Tongue (tissue), 2 donors: ENCODE results near the gene CSF3. TPM values are rescaled to one million over a fixed set of nuclear protein-coding genes. Genes with fewer than 3 reads are reported as not detected.
"Not testable (repeated sequence)": the region's sequence is repeated elsewhere in the genome, so short reads cannot be mapped to it uniquely, and the experiment has no call there.

Experiments
- DNase-seq: peaks from one replicate; pipeline ENCODE4 v3.0.0-alpha.2; 2015
- total RNA-seq: library from RNA; depleted of rRNA; stranded (reverse); fragments of >200 nt; gene quantifications from one replicate; pipeline ENCODE4 v1.2.3, GENCODE V29; 2014

The CSF3 gene
- total RNA-seq, 1 donor from 2014 or later: not detected

- DNase-seq: no peak
Measured at GRCh38 chr17:39997543-39997942, 17.7 kb upstream of the CSF3 start.

DNA sequence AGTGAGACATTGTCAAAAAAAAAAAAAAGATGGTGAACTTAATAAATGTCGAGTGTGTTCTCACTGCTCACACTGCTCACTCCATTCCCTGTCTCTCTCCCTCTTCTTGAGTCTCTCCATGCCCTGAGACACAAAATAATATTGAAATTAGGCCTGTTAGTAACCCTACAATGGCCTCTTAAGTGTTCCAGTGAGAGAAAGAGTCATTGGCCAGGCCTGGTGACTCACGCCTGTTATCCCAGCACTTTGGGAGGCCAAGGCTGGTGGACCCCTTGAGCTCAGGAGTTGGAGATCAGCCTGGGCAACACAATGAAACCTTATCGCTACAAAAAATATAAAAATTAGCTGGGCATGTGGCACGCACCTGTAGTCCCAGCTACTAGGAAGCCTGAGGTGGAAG, 16.2 kb upstream of the CSF3 start:
- no peak for DNase-seq

DNA sequence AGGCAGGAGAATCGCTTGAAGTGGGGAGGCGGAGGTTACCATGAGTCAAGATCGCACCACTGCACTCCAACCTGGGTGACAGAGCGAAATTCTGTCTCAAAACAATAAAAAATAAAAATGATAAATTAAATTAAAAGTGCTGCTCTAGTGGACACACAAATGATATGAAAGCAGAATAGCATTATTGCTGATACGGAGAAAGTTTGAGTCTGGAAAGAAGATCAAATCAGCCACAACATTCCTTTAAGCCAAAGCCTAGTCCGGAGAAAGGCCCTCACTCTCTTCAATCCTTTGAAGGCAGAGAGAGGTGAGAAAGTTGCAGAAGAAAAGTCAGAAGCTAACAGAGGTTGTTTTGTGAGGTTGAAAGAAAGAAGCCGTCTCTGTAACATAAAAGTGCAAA, 15.1 kb upstream of the CSF3 start:
- DNase-seq: no peak

DNA sequence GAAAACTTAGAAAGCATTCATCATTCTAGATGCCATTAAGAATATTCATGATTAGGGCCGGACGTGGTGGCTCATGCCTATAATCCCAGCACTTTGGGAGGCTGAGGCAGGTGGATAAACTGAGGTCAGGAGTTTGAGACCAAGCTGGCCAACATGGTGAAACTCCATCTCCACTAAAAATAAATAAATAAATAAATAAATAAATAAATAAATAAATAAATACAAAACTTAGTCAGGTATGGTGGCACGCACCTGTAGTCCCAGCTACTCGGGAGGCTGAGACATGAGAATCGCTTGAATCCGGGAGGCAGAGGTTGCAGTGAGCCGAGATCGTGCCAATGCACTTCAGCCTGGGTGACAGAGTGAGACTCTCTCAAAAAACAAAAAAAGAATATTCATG, 13.9 kb upstream of the CSF3 start:
- not testable (repeated sequence) for DNase-seq

DNA sequence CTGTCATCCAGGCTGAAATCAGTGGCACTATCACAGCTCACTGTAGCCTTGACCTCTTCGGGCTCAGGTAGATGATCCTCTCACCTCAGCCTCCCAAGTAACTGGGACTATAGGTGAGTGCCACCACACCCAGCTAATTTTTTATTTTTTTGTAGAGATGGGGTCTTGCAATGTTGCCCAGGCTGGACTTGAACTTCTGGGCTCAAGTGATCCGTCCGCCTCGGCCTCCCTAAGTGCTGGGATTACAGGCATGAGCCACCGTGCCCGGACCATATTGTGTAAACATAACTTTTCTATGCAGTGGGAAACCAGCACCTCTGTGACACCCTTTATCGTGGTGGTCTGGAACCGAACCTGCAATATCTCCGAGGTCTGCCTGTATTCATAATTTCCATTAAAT, 11.2 kb upstream of the CSF3 start:
- no peak for DNase-seq

- DNase-seq: no peak
Measured at GRCh38 chr17:40004712-40005111, 10.5 kb upstream of the CSF3 start.

- no peak for DNase-seq
Measured at GRCh38 chr17:40005520-40005919, 9.7 kb upstream of the CSF3 start.

- not testable (repeated sequence) for DNase-seq
Measured at GRCh38 chr17:40010946-40011500, 4.2 kb upstream of the CSF3 start.

- DNase-seq: not testable (repeated sequence)
Measured at GRCh38 chr17:40012017-40012647, 3.1 kb upstream of the CSF3 start.

- no peak for DNase-seq
Measured at GRCh38 chr17:40014375-40014980, 762 bp upstream of the CSF3 start.

DNA sequence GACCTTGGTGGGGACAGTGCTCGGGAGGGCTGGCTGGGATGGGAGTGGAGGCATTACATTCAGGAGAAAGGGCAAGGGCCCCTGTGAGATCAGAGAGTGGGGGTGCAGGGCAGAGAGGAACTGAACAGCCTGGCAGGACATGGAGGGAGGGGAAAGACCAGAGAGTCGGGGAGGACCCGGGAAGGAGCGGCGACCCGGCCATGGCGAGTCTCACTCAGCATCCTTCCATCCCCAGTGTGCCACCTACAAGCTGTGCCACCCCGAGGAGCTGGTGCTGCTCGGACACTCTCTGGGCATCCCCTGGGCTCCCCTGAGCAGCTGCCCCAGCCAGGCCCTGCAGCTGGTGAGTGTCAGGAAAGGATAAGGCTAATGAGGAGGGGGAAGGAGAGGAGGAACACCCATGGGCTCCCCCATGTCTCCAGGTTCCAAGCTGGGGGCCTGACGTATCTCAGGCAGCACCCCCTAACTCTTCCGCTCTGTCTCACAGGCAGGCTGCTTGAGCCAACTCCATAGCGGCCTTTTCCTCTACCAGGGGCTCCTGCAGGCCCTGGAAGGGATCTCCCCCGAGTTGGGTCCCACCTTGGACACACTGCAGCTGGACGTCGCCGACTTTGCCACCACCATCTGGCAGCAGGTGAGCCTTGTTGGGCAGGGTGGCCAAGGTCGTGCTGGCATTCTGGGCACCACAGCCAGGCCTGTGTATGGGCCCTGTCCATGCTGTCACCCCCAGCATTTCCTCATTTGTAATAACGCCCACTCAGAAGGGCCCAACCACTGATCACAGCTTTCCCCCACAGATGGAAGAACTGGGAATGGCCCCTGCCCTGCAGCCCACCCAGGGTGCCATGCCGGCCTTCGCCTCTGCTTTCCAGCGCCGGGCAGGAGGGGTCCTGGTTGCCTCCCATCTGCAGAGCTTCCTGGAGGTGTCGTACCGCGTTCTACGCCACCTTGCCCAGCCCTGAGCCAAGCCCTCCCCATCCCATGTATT, 1.1 kb downstream of the CSF3 start:
- DNase-seq: no peak

- DNase-seq: peak; percentile 22
Measured at GRCh38 chr17:40017422-40018080, 2.3 kb downstream of the CSF3 start.

- DNase-seq: peak; percentile 94
Measured at GRCh38 chr17:40018211-40019121, 3.2 kb downstream of the CSF3 start.

GRCh38 chr17:40019140-40019991, 4.1 kb downstream of the CSF3 start:
- peak; percentile 23 for DNase-seq

GRCh38 chr17:40020146-40020545, 4.9 kb downstream of the CSF3 start:
- DNase-seq: no peak

- peak; percentile 84 for DNase-seq
Measured at GRCh38 chr17:40021451-40021971, 6.3 kb downstream of the CSF3 start.

DNA sequence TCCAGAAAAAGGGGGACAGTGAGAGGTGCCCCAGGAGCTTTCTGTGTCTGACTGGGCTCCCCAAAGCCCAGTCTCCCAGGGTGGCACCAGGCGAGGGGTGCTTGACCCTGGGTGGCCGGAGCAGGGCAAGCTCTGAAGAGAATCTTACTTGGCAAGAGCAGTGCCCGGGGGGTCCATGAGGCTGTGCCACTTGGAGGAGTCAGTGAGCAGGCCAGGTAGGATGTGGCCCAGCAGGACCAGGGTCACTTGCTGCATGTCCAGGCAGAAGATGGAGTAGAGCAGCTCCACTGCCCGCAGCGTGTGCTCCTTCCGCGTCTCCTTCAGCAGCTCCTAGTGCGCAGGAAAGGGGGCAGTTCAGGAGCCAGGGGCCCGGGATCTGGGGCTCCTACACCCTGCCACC, 7.3 kb downstream of the CSF3 start:
- DNase-seq: no peak

DNA sequence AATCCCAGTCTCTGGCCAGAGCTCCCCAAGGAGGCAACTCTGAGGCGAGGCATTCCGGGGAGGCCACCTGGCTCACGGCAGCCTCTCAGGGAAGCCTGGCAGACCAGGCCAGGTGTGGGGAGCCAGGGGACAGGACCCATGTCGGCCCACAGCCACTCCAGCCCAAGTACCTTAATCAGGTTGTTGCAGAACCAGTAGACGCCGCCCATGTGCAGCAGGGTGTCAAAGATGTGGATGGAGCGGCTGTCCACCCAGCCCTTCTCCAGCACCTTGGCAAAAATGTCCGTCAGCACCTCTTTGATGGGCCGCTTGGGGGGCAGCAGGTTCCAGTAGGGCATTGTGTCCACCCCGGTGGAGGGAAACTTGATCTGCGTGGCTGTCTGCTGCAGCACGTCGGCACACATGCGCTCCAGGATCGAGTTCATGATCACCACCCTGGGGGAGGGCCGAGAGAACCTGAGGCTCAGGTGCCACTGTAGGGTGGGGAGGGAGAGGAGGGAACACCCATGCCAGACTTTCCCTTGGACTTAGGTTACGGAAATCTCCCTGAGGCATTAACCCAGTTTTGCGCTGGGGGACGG, 7.8 kb downstream of the CSF3 start:
- peak; percentile 44 for DNase-seq

- DNase-seq: peak; percentile 49
Measured at GRCh38 chr17:40023590-40024292, 8.5 kb downstream of the CSF3 start.
